K562 (cell line): ENCODE measurements around the gene ITPR2. TPM values are rescaled to one million over a fixed set of nuclear protein-coding genes. Genes with fewer than 3 reads are reported as not detected.

Experiments used
- ATAC-seq: fragments of 200-7000 bp; cut with Tn5 transposase; 3 replicates; pipeline ENCODE4 v1.9.1; 2020; ENCODE audit warnings: moderate library complexity
- BruUV-seq: library from RNA; stranded (reverse); fragments of 400-500 nt; replicated peaks from 2 replicates; lab custom pipeline; 2021; lab: Mats Ljungman, UMichigan
- CTCF ChIA-PET: fragments of 300-600 bp; formaldehyde crosslinking; extraction: SDS; loops from one replicate; lab custom pipeline; 2021; ENCODE audit warnings: low intra/inter-chr PET ratio; lab: Yijun Ruan, JAX
- POLR2A ChIA-PET: fragments of 300-600, 350-650 bp; sonication (Branson Sonifier 250); formaldehyde crosslinking; extraction: SDS; loops from one replicate; lab custom pipeline; 2021; ENCODE audit warnings: antibody characterized with exemption, inconsistent platforms; lab: Yijun Ruan, JAX
- DNase-seq, 4 experiments: peaks; one replicate each; pipeline versions ENCODE4 v3.0.0 to v3.0.0-alpha.2; 2011 to 2018; ENCODE audit warnings: low spot score in 3 of 4, mixed read lengths in 3 of 4; ENCODE audit errors: extremely low read depth in 1 of 4
- FAIRE-seq: peaks from 2 replicates; lab custom pipeline; 2011; peaks lifted over from hg19 to GRCh38; lab: Jason Lieb, UNC
- H2AFZ ChIP-seq: 2 replicates; pipeline ENCODE4 v1.6.0; 2011; ENCODE audit warnings: low read depth, low read length, control low read depth, inconsistent platforms
- H3K27ac ChIP-seq: fragments of 200-600 bp; 3 replicates; pipeline ENCODE4 v1.8.0; 2011; ENCODE audit warnings: low read depth, mild to moderate bottlenecking, control low read depth, inconsistent platforms, low read length, moderate library complexity, mixed read lengths; ENCODE audit errors: extremely low read depth
- H3K27me3 ChIP-seq, 2 experiments: fragments of 300-600 bp in 1 of 2; 2 replicates in 1 of 2; 3 replicates in 1 of 2; pipeline versions ENCODE4 v1.6.0 to v1.8.0; 2011; ENCODE audit warnings: inconsistent platforms in 2 of 2, low read length in 2 of 2, mild to moderate bottlenecking in 1 of 2, mixed read lengths in 1 of 2, moderate library complexity in 1 of 2; ENCODE audit not compliant: control insufficient read depth in 2 of 2, insufficient read depth in 2 of 2
- H3K36me3 ChIP-seq: fragments of 300-600 bp; 3 replicates; pipeline ENCODE4 v1.8.0; 2011; ENCODE audit warnings: mild to moderate bottlenecking, low read length, inconsistent platforms; ENCODE audit not compliant: control insufficient read depth, insufficient read depth
- H3K4me1 ChIP-seq, 2 experiments: fragments of 200-600 bp in 1 of 2; replicated peaks in 1 of 2; 2 replicates in 1 of 2; 3 replicates in 1 of 2; pipeline versions ENCODE4 v1.5.1 to v1.8.0; 2011; ENCODE audit warnings: inconsistent platforms in 2 of 2, low read length in 2 of 2, mild to moderate bottlenecking in 1 of 2, mixed read lengths in 1 of 2, moderate library complexity in 1 of 2; ENCODE audit not compliant: control insufficient read depth in 2 of 2, insufficient read depth in 2 of 2
- H3K4me2 ChIP-seq: 2 replicates; pipeline ENCODE4 v1.6.1; 2011; ENCODE audit warnings: low read length, control low read depth, inconsistent platforms, mixed read lengths; ENCODE audit not compliant: insufficient read depth
- H3K4me3 ChIP-seq: fragments of 200-600 bp; sonication (generic), shearing (Covaris generic); 2 replicates; pipeline ENCODE4 v1.5.1; 2016; ENCODE audit warnings: control low read depth, inconsistent platforms
- H3K79me2 ChIP-seq: fragments of 200-600 bp; 3 replicates; pipeline ENCODE4 v1.8.0; 2011; ENCODE audit warnings: low read length, inconsistent platforms; ENCODE audit not compliant: control insufficient read depth, insufficient read depth
- H3K9ac ChIP-seq, 2 experiments: 2 replicates each; pipeline versions ENCODE4 v1.6.0 to v1.6.1; 2011; ENCODE audit warnings: low read depth in 2 of 2, low read length in 2 of 2, control low read depth in 1 of 2, inconsistent platforms in 1 of 2, mild to moderate bottlenecking in 1 of 2, mixed read lengths in 1 of 2; ENCODE audit not compliant: insufficient read depth in 1 of 2
- H3K9me1 ChIP-seq: one replicate; pipeline ENCODE4 v1.6.0; 2011; ENCODE audit warnings: inconsistent platforms, mild to moderate bottlenecking, low read length, moderate library complexity; ENCODE audit not compliant: control insufficient read depth, insufficient read depth
- H3K9me3 ChIP-seq: replicated peaks from 2 replicates; pipeline ENCODE4 v1.5.1; 2011; ENCODE audit warnings: low read depth, low read length, inconsistent platforms; ENCODE audit not compliant: control insufficient read depth, insufficient read depth
- H4K20me1 ChIP-seq: replicated peaks from 2 replicates; pipeline ENCODE4 v1.6.1; 2011; ENCODE audit warnings: low read length, inconsistent platforms, mixed read lengths; ENCODE audit not compliant: control insufficient read depth, insufficient read depth
- EZH2 ChIP-seq: IDR thresholded peaks from 2 replicates; pipeline ENCODE4 v1.6.1; 2012; ENCODE audit warnings: low read depth, mild to moderate bottlenecking, inconsistent platforms, low read length, borderline replicate concordance
- GATA2 ChIP-seq: sonication (generic); formaldehyde crosslinking; IDR thresholded peaks from 2 replicates; pipeline ENCODE4 v1.4.0; 2020; ENCODE audit warnings: mild to moderate bottlenecking, missing genetic modification reagents
- HOXB6 ChIP-seq: fragments of 250-450 bp; sonication (Bioruptor Pico); IDR thresholded peaks from 2 replicates; pipeline ENCODE4 v1.5.1; 2022; ENCODE audit warnings: mild to moderate bottlenecking, borderline replicate concordance
- IRF2 ChIP-seq: sonication (generic); formaldehyde crosslinking; IDR thresholded peaks from 2 replicates; pipeline ENCODE4 v1.8.1; 2022; ENCODE audit warnings: mild to moderate bottlenecking, missing genetic modification reagents
- LCOR ChIP-seq: sonication (generic); formaldehyde crosslinking; IDR thresholded peaks from 2 replicates; pipeline ENCODE4 v1.8.0; 2022; ENCODE audit warnings: mild to moderate bottlenecking, missing genetic modification reagents
- MIER1 ChIP-seq: fragments of 450-650 bp; IDR thresholded peaks from 2 replicates; pipeline ENCODE4 v1.6.1; 2016; ENCODE audit warnings: antibody characterized with exemption, mild to moderate bottlenecking, low read depth
- POLR2AphosphoS2 ChIP-seq: IDR thresholded peaks from 2 replicates; pipeline ENCODE4 v1.6.1; 2012; ENCODE audit warnings: low read length, improper control_type of control experiment
- TRIM24 ChIP-seq, 2 experiments: fragments of 450-650 bp; IDR thresholded peaks; 2 replicates each; pipeline ENCODE4 v1.6.1; 2016
- XRCC4 ChIP-seq: IDR thresholded peaks from one replicate; pipeline ENCODE4 v1.6.1; 2011; ENCODE audit not compliant: insufficient read depth, insufficient read length; ENCODE audit errors: extremely low read depth
- WGBS: fragments of 100-300 bp; shearing (Covaris generic); methylation state at CpG from one replicate; pipeline ENCODE4 v1.1.6; 2016; ENCODE audit warnings: low coverage, mixed read lengths; ENCODE audit not compliant: insufficient coverage; ENCODE audit errors: missing lambda C conversion rate; 5-methylcytosine and 5-hydroxymethylcytosine counted together
- in situ Hi-C: fragments of 300-500 bp; cut with MboI; formaldehyde crosslinking; loops from 4 replicates; pipeline ENCODE4 v1.15.0; 2018; ENCODE audit warnings: inconsistent platforms, mixed read lengths
- intact Hi-C: fragments of 100-400 bp; cut with micrococcal nuclease; formaldehyde crosslinking; loops from 2 replicates; pipeline ENCODE4 v1.14.2; 2022
- polyA plus RNA-seq, 8 experiments: library from polyadenylated mRNA; depleted of rRNA in 4 of 8; stranded (reverse) in 5 of 8; unstranded in 3 of 8; fragments of >200 nt; fragmentation: Nextera tagmentation in 2 of 8; fragmentation: Illumina TruSeq in 1 of 8; extraction: Ambion mirVana in 2 of 8; extraction: Trizol in 1 of 8; gene quantifications; 2 replicates each; pipeline versions ENCODE4 v1.2.1 to v1.2.3, GENCODE V29; 2011 to 2014; ENCODE audit warnings: inconsistent platforms in 1 of 8, missing spikeins in 1 of 8
- total RNA-seq, 7 experiments: library from RNA; depleted of rRNA in 6 of 7; stranded (reverse); fragments of >200 nt in 6 of 7; fragmentation: Illumina TruSeq in 2 of 7; extraction: Trizol in 2 of 7; gene quantifications; 2 replicates each; pipeline versions ENCODE4 v1.2.1 to v1.2.3, GENCODE V29; 2011 to 2021; ENCODE audit warnings: low replicate concordance in 1 of 7
- TF ChIP-seq, protein P1 (sequence below): fragments of 450-650 bp; IDR thresholded peaks from 2 replicates; pipeline ENCODE4 v1.6.1; 2016; ENCODE audit warnings: mild to moderate bottlenecking
- TF ChIP-seq, protein P2 (sequence below): fragments of 250-450 bp; sonication (Bioruptor Pico); IDR thresholded peaks from 2 replicates; pipeline ENCODE4 v1.4.0; 2020; ENCODE audit warnings: mild to moderate bottlenecking, moderate library complexity
- TF ChIP-seq, protein P3 (sequence below): IDR thresholded peaks from 2 replicates; pipeline ENCODE4 v1.6.1; 2012; ENCODE audit warnings: low read depth, low read length, improper control_type of control experiment, borderline replicate concordance
- TF ChIP-seq, protein P4 (sequence below), 2 experiments: fragments of 450-650 bp; IDR thresholded peaks; 2 replicates each; pipeline ENCODE4 v1.6.1; 2016

ITPR2 gene
- total and polyA plus RNA-seq, 9 of the 15 experiments (the other 6 are each of a cell fraction or from before 2014, with no cell fraction given) = 0.21 to 3.3 (median 0.95) TPM

DNA sequence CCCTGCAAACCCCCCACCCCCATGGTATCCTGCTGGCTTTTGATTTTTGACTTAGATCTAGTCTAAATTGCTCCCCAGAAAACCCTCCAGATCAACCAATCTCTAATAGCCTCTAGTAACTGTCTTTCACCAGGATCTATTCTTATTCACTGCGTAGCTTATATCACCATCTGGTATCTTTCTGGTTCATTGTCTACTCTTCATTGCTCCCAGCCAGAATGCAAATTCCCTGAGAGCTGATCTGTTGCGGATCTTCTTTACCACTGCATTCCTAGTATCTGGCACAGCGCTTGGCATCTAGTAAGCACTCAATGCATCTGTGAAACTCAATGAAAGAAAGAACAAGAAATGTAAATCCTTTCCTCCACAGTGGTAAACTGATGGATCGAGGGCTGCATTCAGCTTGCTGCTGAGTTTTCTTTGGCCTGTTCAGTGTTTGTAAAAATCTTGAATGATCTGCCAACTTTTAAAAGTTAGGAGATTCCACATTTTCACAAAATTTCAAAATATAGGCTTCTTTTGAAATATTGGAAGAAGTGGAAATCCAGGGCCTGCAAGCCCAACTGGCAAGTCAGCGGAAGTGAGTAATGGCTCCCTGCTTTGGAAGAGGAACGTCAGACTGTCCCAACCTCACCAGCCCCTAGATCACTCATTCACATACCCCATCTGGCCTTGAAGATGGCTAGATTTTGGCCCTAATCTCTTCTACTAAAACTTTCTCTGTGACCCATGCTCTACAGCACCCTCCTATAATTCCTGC, 363.4 kb downstream of the ITPR2 start:
- Histone ChIP-seq H3K9me3 (no peaks in the 10 kb centered on the region), H3K9ac (no peak overlapping the region), H4K20me1 (no peaks in the 10 kb centered on the region), H3K79me2 (no peaks in the 10 kb centered on the region), H3K27ac (no peak overlapping the region), H3K4me1 (no peaks in the 10 kb centered on the region), H3K4me2 (no peak overlapping the region), H3K36me3 (no peaks in the 10 kb centered on the region), H2AFZ (no peak overlapping the region), H3K9me1 (no peaks in the 10 kb centered on the region), H3K27me3 (no peaks in the 10 kb centered on the region; a peak in 2 of 5 replicates), H3K4me3 (no peak overlapping the region)
- ChIA-PET CTCF (no interaction called here), POLR2A (no interaction called here)
- FAIRE-seq = no peak
- intact Hi-C loops = no loop called here
- in situ Hi-C loops = no loop called here
- DNase-seq = no peak
- 2% methylated on average over 6 of the region's 6 CpGs for WGBS
- ATAC-seq = no peak
- BruUV-seq = no TSS peak
- no peak for TF ChIP-seq TRIM24 (IDR thresholded peaks at IDR 0.05)
- TF ChIP-seq XRCC4 = no peak
- TF ChIP-seq, protein P1, sequence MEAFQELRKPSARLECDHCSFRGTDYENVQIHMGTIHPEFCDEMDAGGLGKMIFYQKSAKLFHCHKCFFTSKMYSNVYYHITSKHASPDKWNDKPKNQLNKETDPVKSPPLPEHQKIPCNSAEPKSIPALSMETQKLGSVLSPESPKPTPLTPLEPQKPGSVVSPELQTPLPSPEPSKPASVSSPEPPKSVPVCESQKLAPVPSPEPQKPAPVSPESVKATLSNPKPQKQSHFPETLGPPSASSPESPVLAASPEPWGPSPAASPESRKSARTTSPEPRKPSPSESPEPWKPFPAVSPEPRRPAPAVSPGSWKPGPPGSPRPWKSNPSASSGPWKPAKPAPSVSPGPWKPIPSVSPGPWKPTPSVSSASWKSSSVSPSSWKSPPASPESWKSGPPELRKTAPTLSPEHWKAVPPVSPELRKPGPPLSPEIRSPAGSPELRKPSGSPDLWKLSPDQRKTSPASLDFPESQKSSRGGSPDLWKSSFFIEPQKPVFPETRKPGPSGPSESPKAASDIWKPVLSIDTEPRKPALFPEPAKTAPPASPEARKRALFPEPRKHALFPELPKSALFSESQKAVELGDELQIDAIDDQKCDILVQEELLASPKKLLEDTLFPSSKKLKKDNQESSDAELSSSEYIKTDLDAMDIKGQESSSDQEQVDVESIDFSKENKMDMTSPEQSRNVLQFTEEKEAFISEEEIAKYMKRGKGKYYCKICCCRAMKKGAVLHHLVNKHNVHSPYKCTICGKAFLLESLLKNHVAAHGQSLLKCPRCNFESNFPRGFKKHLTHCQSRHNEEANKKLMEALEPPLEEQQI = no peak
- no peak for TF ChIP-seq LCOR
- TF ChIP-seq GATA2 = no peak
- no peak for TF ChIP-seq HOXB6 (CRISPR knock-in tag)
- no peak for TF ChIP-seq MIER1
- no peak for TF ChIP-seq IRF2
- TF ChIP-seq, protein P2, sequence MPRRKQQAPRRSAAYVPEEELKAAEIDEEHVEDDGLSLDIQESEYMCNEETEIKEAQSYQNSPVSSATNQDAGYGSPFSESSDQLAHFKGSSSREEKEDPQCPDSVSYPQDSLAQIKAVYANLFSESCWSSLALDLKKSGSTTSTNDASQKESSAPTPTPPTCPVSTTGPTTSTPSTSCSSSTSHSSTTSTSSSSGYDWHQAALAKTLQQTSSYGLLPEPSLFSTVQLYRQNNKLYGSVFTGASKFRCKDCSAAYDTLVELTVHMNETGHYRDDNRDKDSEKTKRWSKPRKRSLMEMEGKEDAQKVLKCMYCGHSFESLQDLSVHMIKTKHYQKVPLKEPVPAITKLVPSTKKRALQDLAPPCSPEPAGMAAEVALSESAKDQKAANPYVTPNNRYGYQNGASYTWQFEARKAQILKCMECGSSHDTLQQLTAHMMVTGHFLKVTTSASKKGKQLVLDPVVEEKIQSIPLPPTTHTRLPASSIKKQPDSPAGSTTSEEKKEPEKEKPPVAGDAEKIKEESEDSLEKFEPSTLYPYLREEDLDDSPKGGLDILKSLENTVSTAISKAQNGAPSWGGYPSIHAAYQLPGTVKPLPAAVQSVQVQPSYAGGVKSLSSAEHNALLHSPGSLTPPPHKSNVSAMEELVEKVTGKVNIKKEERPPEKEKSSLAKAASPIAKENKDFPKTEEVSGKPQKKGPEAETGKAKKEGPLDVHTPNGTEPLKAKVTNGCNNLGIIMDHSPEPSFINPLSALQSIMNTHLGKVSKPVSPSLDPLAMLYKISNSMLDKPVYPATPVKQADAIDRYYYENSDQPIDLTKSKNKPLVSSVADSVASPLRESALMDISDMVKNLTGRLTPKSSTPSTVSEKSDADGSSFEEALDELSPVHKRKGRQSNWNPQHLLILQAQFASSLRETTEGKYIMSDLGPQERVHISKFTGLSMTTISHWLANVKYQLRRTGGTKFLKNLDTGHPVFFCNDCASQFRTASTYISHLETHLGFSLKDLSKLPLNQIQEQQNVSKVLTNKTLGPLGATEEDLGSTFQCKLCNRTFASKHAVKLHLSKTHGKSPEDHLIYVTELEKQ (CRISPR knock-in tag) = no peak
- TF ChIP-seq, protein P3, sequence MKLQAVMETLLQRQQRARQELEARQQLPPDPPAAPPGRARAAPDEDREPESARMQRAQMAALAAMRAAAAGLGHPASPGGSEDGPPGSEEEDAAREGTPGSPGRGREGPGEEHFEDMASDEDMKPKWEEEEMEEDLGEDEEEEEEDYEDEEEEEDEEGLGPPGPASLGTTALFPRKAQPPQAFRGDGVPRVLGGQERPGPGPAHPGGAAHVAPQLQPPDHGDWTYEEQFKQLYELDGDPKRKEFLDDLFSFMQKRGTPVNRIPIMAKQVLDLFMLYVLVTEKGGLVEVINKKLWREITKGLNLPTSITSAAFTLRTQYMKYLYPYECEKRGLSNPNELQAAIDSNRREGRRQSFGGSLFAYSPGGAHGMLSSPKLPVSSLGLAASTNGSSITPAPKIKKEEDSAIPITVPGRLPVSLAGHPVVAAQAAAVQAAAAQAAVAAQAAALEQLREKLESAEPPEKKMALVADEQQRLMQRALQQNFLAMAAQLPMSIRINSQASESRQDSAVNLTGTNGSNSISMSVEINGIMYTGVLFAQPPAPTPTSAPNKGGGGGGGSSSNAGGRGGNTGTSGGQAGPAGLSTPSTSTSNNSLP = no peak
- TF ChIP-seq POLR2AphosphoS2 = no peak
- TF ChIP-seq EZH2 = no peak
- TF ChIP-seq, protein P4, sequence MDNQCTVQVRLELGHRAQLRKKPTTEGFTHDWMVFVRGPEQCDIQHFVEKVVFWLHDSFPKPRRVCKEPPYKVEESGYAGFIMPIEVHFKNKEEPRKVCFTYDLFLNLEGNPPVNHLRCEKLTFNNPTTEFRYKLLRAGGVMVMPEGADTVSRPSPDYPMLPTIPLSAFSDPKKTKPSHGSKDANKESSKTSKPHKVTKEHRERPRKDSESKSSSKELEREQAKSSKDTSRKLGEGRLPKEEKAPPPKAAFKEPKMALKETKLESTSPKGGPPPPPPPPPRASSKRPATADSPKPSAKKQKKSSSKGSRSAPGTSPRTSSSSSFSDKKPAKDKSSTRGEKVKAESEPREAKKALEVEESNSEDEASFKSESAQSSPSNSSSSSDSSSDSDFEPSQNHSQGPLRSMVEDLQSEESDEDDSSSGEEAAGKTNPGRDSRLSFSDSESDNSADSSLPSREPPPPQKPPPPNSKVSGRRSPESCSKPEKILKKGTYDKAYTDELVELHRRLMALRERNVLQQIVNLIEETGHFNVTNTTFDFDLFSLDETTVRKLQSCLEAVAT (IDR thresholded peaks at IDR 0.05) = no peak
